ENCODE results near the gene WARS2. TPM values are rescaled to one million over a fixed set of nuclear protein-coding genes. Genes with fewer than 3 reads are reported as not detected.

The WARS2 gene
- total RNA-seq, 4 donors from 2014 or later = 4.6 to 18.6 (median 10.3) TPM

- peak overlapping the region; percentile 93 to 98 (median 96) for H3K27ac ChIP-seq
- no peaks in the 10 kb centered on the region for H3K27me3 ChIP-seq
- WGBS, 2 donors (ENCODE audit: low coverage in 1 of 2) = 30 to 61% methylated on average over 4 to 11 of the region's 11 CpGs
- in situ Hi-C loops (cut with MboI; ENCODE audit: low pct_ligation_motif_present in 1 of 4, low pct_unique_long_range_greater_than_20kb in 1 of 4, low sequenced_read_pairs in 3 of 4) = no loop called here
- H3K36me3 ChIP-seq = no peaks in the 10 kb centered on the region
- DNase-seq = peak; percentile 31
- H3K9me3 ChIP-seq = no peaks in the 10 kb centered on the region
- H3K4me3 ChIP-seq = peak overlapping the region; percentile 12 to 70 (median 54)
- intact Hi-C loops (cut with DNase I; ENCODE audit: low total_unique reads) = loop anchor here (10.0 kb wide), 1 partner anchor 46 kb away; no protein-coding TSS in a partner anchor
- TF ChIP-seq CTCF (IDR thresholded peaks at IDR 0.05) (peak in 1 of 5 experiments; percentile 2), EP300 (IDR thresholded peaks at IDR 0.05; ENCODE audit: low read depth) (no peak)
- H3K4me1 ChIP-seq = peaks cover 0 to 37% (median 13%) of the 10 kb centered on the region in 4 donors
Observed at GRCh38 chr1:119141020-119141424, 569 bp upstream of the WARS2 start.

- intact Hi-C loops (cut with DNase I; ENCODE audit: low total_unique reads) (loop anchor here (10.0 kb wide), 1 partner anchor 45 kb away; no protein-coding TSS in a partner anchor), in situ Hi-C loops (cut with MboI; ENCODE audit: low pct_ligation_motif_present in 1 of 4, low pct_unique_long_range_greater_than_20kb in 1 of 4, low sequenced_read_pairs in 3 of 4) (no loop called here)
- Histone ChIP-seq H3K27me3 (no peaks in the 10 kb centered on the region), H3K9me3 (no peaks in the 10 kb centered on the region), H3K27ac (peak overlapping the region; percentile 93 to 98 (median 96)), H3K4me1 (peaks cover 0 to 40% (median 13%) of the 10 kb centered on the region in 4 donors), H3K4me3 (peak overlapping the region; percentile 2 to 70 (median 54)), H3K36me3 (no peaks in the 10 kb centered on the region)
- 5 to 9% methylated on average over 3 to 10 of the region's 10 CpGs for WGBS, 2 donors (ENCODE audit: low coverage in 1 of 2)
- DNase-seq = no peak
- TF ChIP-seq EP300 (IDR thresholded peaks at IDR 0.05; ENCODE audit: low read depth) (no peak), POLR2AphosphoS5 (IDR thresholded peaks at IDR 0.05) (no peak), CTCF (IDR thresholded peaks at IDR 0.05) (no peak), POLR2A (IDR thresholded peaks at IDR 0.05) (no peak)
Observed at GRCh38 chr1:119139857-119140176, 636 bp downstream of the WARS2 start.

GRCh38 chr1:119139403-119139802 is 1.1 kb downstream of the WARS2 start:
- H3K27ac ChIP-seq = peak overlapping the region; percentile 93 to 98 (median 96)
- no peaks in the 10 kb centered on the region for H3K27me3 ChIP-seq
- WGBS, 2 donors (ENCODE audit: low coverage in 1 of 2) = 18 to 28% methylated on average over 5 of the region's 5 CpGs
- H3K4me3 ChIP-seq = peak overlapping the region in 3 of 4 donors; percentile 51 to 70 (median 56)
- intact Hi-C loops (cut with DNase I; ENCODE audit: low total_unique reads) = no loop called here
- H3K9me3 ChIP-seq = no peaks in the 10 kb centered on the region
- in situ Hi-C loops (cut with MboI; ENCODE audit: low pct_ligation_motif_present in 1 of 4, low pct_unique_long_range_greater_than_20kb in 1 of 4, low sequenced_read_pairs in 3 of 4) = no loop called here
- H3K36me3 ChIP-seq = no peaks in the 10 kb centered on the region
- peaks cover 0 to 44% (median 13%) of the 10 kb centered on the region in 4 donors for H3K4me1 ChIP-seq
- DNase-seq = no peak
- TF ChIP-seq CTCF (IDR thresholded peaks at IDR 0.05) = peak in 1 of 5 experiments; percentile 2
- TF ChIP-seq POLR2AphosphoS5 (IDR thresholded peaks at IDR 0.05) = no peak
- TF ChIP-seq POLR2A (IDR thresholded peaks at IDR 0.05) = no peak
- TF ChIP-seq EP300 (IDR thresholded peaks at IDR 0.05; ENCODE audit: low read depth) = no peak

- H3K9me3 ChIP-seq = no peaks in the 10 kb centered on the region
- no peaks in the 10 kb centered on the region for H3K36me3 ChIP-seq
- H3K27me3 ChIP-seq = no peaks in the 10 kb centered on the region
- no peak for DNase-seq
- 61 to 82% methylated on average over 2 to 3 of the region's 3 CpGs for WGBS, 2 donors (ENCODE audit: low coverage in 1 of 2)
- no peak overlapping the region for H3K27ac ChIP-seq
- in situ Hi-C loops (cut with MboI; ENCODE audit: low pct_ligation_motif_present in 1 of 4, low pct_unique_long_range_greater_than_20kb in 1 of 4, low sequenced_read_pairs in 3 of 4) (no loop called here), intact Hi-C loops (cut with DNase I; ENCODE audit: low total_unique reads) (no loop called here)
- H3K4me1 ChIP-seq = peaks cover 0 to 32% (median 12%) of the 10 kb centered on the region in 4 donors
- no peak for TF ChIP-seq POLR2AphosphoS5 (IDR thresholded peaks at IDR 0.05)
- TF ChIP-seq POLR2A (IDR thresholded peaks at IDR 0.05) = no peak
- no peak for TF ChIP-seq EP300 (IDR thresholded peaks at IDR 0.05; ENCODE audit: low read depth)
- no peak for TF ChIP-seq CTCF (IDR thresholded peaks at IDR 0.05)
- H3K4me3 ChIP-seq = no peak overlapping the region
Observed at GRCh38 chr1:119136401-119136800, 4.1 kb downstream of the WARS2 start.
